Transverse colon (tissue), 3 donors: ENCODE results near the gene ENG.

Source experiments
- POLR2A ChIP-seq: fragments of 450-650 bp; IDR thresholded peaks from one replicate; pipeline ENCODE4 v1.6.1; 2016; ENCODE audit warnings: antibody characterized with exemption, mild to moderate bottlenecking, moderate library complexity
- TF ChIP-seq, protein P1 (sequence below), 5 experiments: fragments of 200-600 bp in 3 of 5; fragments of 450-650 bp in 2 of 5; sonication (generic) in 3 of 5; IDR thresholded peaks; 1 replicate in 2 of 5; 2 replicates in 3 of 5; pipeline ENCODE4 v1.5.1; 2016 to 2017; ENCODE audit warnings: antibody characterized with exemption in 5 of 5, inconsistent platforms in 3 of 5, mild to moderate bottlenecking in 2 of 5, moderate library complexity in 1 of 5

DNA sequence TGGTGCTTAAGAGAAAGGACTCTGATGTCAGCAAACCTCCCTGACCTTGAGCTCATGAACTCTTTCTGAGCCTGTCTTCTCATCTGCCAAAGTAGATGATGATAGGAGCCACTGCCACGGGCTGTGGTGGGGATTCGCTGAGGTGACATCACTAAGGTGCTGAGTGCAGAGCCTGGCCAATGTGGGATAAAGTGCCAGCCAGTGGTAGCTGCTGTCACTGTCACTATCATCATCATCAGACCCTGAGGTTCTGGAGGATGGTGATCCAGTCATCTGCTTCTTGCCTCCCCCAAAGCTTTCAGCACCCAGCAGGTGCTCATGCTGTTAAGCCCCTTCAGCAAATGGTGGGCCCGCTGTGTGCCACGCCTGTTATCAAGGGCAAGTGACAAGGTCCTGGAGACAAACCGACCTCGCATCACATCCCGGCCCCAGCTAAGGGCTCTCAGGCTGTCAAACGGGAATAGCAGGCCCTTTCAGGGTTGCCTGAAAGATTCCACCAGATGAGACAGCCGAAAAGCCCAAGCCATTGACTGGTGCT lies 45.4 kb downstream of the ENG start:
- TF ChIP-seq, protein P1, sequence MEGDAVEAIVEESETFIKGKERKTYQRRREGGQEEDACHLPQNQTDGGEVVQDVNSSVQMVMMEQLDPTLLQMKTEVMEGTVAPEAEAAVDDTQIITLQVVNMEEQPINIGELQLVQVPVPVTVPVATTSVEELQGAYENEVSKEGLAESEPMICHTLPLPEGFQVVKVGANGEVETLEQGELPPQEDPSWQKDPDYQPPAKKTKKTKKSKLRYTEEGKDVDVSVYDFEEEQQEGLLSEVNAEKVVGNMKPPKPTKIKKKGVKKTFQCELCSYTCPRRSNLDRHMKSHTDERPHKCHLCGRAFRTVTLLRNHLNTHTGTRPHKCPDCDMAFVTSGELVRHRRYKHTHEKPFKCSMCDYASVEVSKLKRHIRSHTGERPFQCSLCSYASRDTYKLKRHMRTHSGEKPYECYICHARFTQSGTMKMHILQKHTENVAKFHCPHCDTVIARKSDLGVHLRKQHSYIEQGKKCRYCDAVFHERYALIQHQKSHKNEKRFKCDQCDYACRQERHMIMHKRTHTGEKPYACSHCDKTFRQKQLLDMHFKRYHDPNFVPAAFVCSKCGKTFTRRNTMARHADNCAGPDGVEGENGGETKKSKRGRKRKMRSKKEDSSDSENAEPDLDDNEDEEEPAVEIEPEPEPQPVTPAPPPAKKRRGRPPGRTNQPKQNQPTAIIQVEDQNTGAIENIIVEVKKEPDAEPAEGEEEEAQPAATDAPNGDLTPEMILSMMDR (IDR thresholded peaks at IDR 0.05) = no peak
- TF ChIP-seq POLR2A = no peak
